CD4-positive, alpha-beta T cell (primary cell): ENCODE results near the gene SREK1. TPM values are rescaled to one million over a fixed set of nuclear protein-coding genes. Genes with fewer than 3 reads are reported as not detected.

Experiments
- ATAC-seq: fragments of 200-7000 bp; cut with Tn5 transposase; one replicate; pipeline ENCODE4 v1.10.0; 2022; ENCODE audit warnings: mild to moderate bottlenecking; ENCODE audit not compliant: poor library complexity
- CTCF ChIA-PET: fragments of 350-600 bp; sonication (Branson Sonifier 250); formaldehyde crosslinking; loops from one replicate; lab custom pipeline; 2021; ENCODE audit warnings: antibody characterized with exemption, inconsistent platforms; lab: Charles Lee
- POLR2A ChIA-PET: fragments of 350-600 bp; sonication (Branson Sonifier 250); formaldehyde crosslinking; loops from one replicate; lab custom pipeline; 2021; ENCODE audit warnings: antibody characterized with exemption, inconsistent platforms; lab: Charles Lee
- DNase-seq, 14 experiments: peaks; one replicate each; pipeline ENCODE4 v3.0.0-alpha.2; 2013 to 2020; ENCODE audit warnings: mixed read lengths in 2 of 14
- H3K27ac ChIP-seq, 2 donors: one replicate each; pipeline versions ENCODE4 v1.5.1 to v1.7.0; 2013; ENCODE audit warnings: low read length in 2 of 2, low read depth in 1 of 2, mild to moderate bottlenecking in 1 of 2
- H3K27me3 ChIP-seq, 2 experiments: 1 replicate in 1 of 2; 2 replicates in 1 of 2; pipeline versions ENCODE4 v1.6.1 to v1.7.0; 2013; ENCODE audit warnings: low read length in 2 of 2, control low read depth in 1 of 2, mild to moderate bottlenecking in 1 of 2, moderate library complexity in 1 of 2; ENCODE audit not compliant: insufficient read depth in 2 of 2, control insufficient read depth in 1 of 2
- H3K36me3 ChIP-seq: one replicate; pipeline ENCODE4 v1.6.1; 2013; ENCODE audit warnings: low read length, control low read depth; ENCODE audit not compliant: insufficient read depth
- H3K4me1 ChIP-seq: one replicate; pipeline ENCODE4 v1.6.1; 2013; ENCODE audit warnings: low read length, control low read depth; ENCODE audit not compliant: insufficient read depth
- H3K4me3 ChIP-seq: one replicate; pipeline ENCODE4 v1.5.1; 2013; ENCODE audit warnings: mild to moderate bottlenecking, low read length, moderate library complexity
- H3K9me3 ChIP-seq, 2 experiments: 1 replicate in 1 of 2; 2 replicates in 1 of 2; pipeline versions ENCODE4 v1.6.1 to v1.7.0; 2013; ENCODE audit warnings: low read length in 2 of 2, mild to moderate bottlenecking in 2 of 2, control low read depth in 1 of 2, moderate library complexity in 1 of 2; ENCODE audit not compliant: control insufficient read depth in 1 of 2, insufficient read depth in 1 of 2
- H3K27ac Mint-ChIP-seq: one replicate; pipeline ENCODE4 v1.8.0; 2020; ENCODE audit warnings: mixed read lengths
- H3K27me3 Mint-ChIP-seq: one replicate; pipeline ENCODE4 v1.8.0; 2021; ENCODE audit warnings: mixed read lengths
- H3K36me3 Mint-ChIP-seq: one replicate; pipeline ENCODE4 v1.8.0; 2021; ENCODE audit warnings: low read depth, mixed read lengths
- H3K4me1 Mint-ChIP-seq: one replicate; pipeline ENCODE4 v1.8.0; 2021; ENCODE audit warnings: low read depth, mixed read lengths
- H3K4me3 Mint-ChIP-seq: one replicate; pipeline ENCODE4 v1.8.0; 2020; ENCODE audit warnings: mild to moderate bottlenecking, mixed read lengths
- H3K9me3 Mint-ChIP-seq: one replicate; pipeline ENCODE4 v1.8.0; 2020; ENCODE audit warnings: mixed read lengths
- CTCF ChIP-seq: fragments of 200-600 bp; IDR thresholded peaks from one replicate; pipeline ENCODE4 v1.8.0; 2022; ENCODE audit warnings: antibody characterized with exemption, mild to moderate bottlenecking
- intact Hi-C, 2 experiments: fragments of 100-400 bp; cut with DNase I in 1 of 2; cut with micrococcal nuclease in 1 of 2; formaldehyde crosslinking; loops; one replicate each; pipeline versions ENCODE4 v1.15.1 to v1.9.0; 2023 to 2025; cut with DNase I, micrococcal nuclease
- polyA plus RNA-seq, 2 donors: library from polyadenylated mRNA; unstranded; fragments of 120-200 nt; gene quantifications; one replicate each; pipeline ENCODE4 v1.2.1, GENCODE V29; 2013
- total RNA-seq, 174 experiments: library from RNA in 2 of 174; stranded (reverse) in 2 of 174; gene quantifications; one replicate each; pipeline ENCODE4 v1.2.3 and lab custom pipeline; 2021 to 2026

The SREK1 gene
- 100 to 1,000 TPM; 137 to 155 TPM for total RNA-seq
- 79.0 TPM for polyA plus RNA-seq (2013, experiment 1 of 2)
- 91.2 TPM for polyA plus RNA-seq (2013, experiment 2 of 2)
- total RNA-seq (lab: John Stamatoyannopoulos, UW), result 117 to 349 (median 177) reads per million in 172 experiments

- H3K27ac ChIP-seq, result peak within 1 kb of the TSS; percentile 97 to 100
- Mint-ChIP-seq H3K36me3 (peaks cover 17% of the 10 kb centered on the region), H3K4me3 (peak within 1 kb of the TSS; percentile 100), H3K27ac (peak within 1 kb of the TSS; percentile 100), H3K4me1 (peaks cover 49% of the 10 kb centered on the region), H3K9me3 (no peaks in the 10 kb centered on the region), H3K27me3 (no peaks in the 10 kb centered on the region)
- H3K9me3 ChIP-seq, result no peaks in the 10 kb centered on the region
- peak; percentile 76 to 94 (median 84) for DNase-seq
- H3K27me3 ChIP-seq, result no peaks in the 10 kb centered on the region
- intact Hi-C loops, result loop anchor here (2.0 to 5.0 kb wide), 4 partner anchors 27 to 517 kb away; partner anchors contain the start of genes NLN (in 2 of the 2), SGTB (in 2 of the 2), SHLD3 (in 1 of the 2) and TRAPPC13 (in 1 of the 2)
- no peak for TF ChIP-seq CTCF
- ATAC-seq, result peak; percentile 84
- no peaks in the 10 kb centered on the region for H3K36me3 ChIP-seq
- ChIA-PET POLR2A (interaction anchor here (0.5 to 2.9 kb wide), 20 partner anchors 8 to 581 kb away, joined by 3 to 33 read pairs (median 5); partner anchors contain the start of genes CENPK, ERBIN, NLN and PPWD1), CTCF (interaction anchor here (1.0 kb wide), 1 partner anchor 27 kb away, joined by 3 read pairs; no protein-coding TSS in a partner anchor)
- H3K4me1 ChIP-seq, result peaks cover 10% of the 10 kb centered on the region
- peak within 1 kb of the TSS; percentile 94 for H3K4me3 ChIP-seq
These were observed at the start of gene SREK1 for GRCh38 chr5:66144074-66144833. TSS of gene SREK1 (plus strand) at chr5:66144300. CDS start at chr5:66144377, 77 bp downstream.

- CTCF ChIA-PET, result no interaction called here
- Mint-ChIP-seq H3K9me3 (peaks cover 22% of the 10 kb centered on the region), H3K27me3 (no peaks in the 10 kb centered on the region), H3K4me1 (no peaks in the 10 kb centered on the region), H3K4me3 (no peak overlapping the region), H3K36me3 (peaks cover 41% of the 10 kb centered on the region), H3K27ac (no peak overlapping the region)
- H3K9me3 ChIP-seq, result peaks cover 28 to 40% of the 10 kb centered on the region in 2 experiments
- intact Hi-C loops, result no loop called here
- TF ChIP-seq CTCF, result no peak
- no peak for DNase-seq
- ATAC-seq, result no peak
- H3K27me3 ChIP-seq, result no peaks in the 10 kb centered on the region
- H3K4me3 ChIP-seq, result no peak overlapping the region
- H3K4me1 ChIP-seq, result no peaks in the 10 kb centered on the region
- H3K27ac ChIP-seq, result no peak overlapping the region
- no peaks in the 10 kb centered on the region for H3K36me3 ChIP-seq
- POLR2A ChIA-PET, result no interaction called here
These were observed 43.2 kb upstream of the SREK1 start for GRCh38 chr5:66100851-66101250.

DNA sequence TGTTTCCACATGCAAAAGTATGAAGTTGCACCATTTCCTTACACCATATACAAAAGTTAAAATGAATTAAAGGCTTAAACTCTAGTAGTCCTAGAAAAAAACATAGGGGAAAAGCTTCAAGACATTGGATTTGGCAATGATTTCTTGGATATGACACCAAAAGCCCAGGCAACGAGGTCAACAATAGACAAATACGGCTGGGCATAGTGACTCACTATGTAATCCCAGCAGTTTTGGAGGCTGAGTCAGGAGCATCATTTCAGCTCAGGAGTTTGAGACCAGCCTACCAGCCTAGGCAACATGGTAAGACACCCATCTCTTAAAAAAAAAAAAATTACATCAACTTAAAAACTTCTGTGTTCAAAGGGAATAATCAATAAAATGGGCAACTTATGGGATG lies 30.9 kb upstream of the SREK1 start:
- Mint-ChIP-seq H3K4me1 (no peaks in the 10 kb centered on the region), H3K9me3 (peaks cover 15% of the 10 kb centered on the region), H3K27me3 (no peaks in the 10 kb centered on the region), H3K36me3 (peaks cover 9% of the 10 kb centered on the region), H3K4me3 (no peak overlapping the region), H3K27ac (no peak overlapping the region)
- TF ChIP-seq CTCF, result no peak
- H3K4me3 ChIP-seq, result no peak overlapping the region
- ChIA-PET POLR2A (no interaction called here), CTCF (no interaction called here)
- no peaks in the 10 kb centered on the region for H3K36me3 ChIP-seq
- H3K27me3 ChIP-seq, result no peaks in the 10 kb centered on the region
- H3K9me3 ChIP-seq, result peaks cover 0 to 13% of the 10 kb centered on the region in 2 experiments
- ATAC-seq (no peak), DNase-seq (no peak)
- no peaks in the 10 kb centered on the region for H3K4me1 ChIP-seq
- no peak overlapping the region for H3K27ac ChIP-seq
- intact Hi-C loops, result no loop called here
